GM23338 (cell line): ENCODE measurements around the gene ZNF638. TPM values are rescaled to one million over a fixed set of nuclear protein-coding genes. Genes with fewer than 3 reads are reported as not detected.

Source experiments
- ATAC-seq: fragments of 200-7000 bp; cut with Tn5 transposase; 3 replicates; pipeline ENCODE4 v1.9.1; 2020
- DNase-seq: peaks from one replicate; pipeline ENCODE4 v3.0.0-alpha.2; 2015; ENCODE audit warnings: low spot score
- H2AFZ ChIP-seq: fragments of 200-600 bp; sonication (generic); 2 replicates; pipeline ENCODE4 v1.8.0; 2016; ENCODE audit warnings: antibody characterized with exemption, mild to moderate bottlenecking, moderate library complexity
- H3F3A ChIP-seq: fragments of 200-600 bp; sonication (generic); replicated peaks from 2 replicates; pipeline ENCODE4 v1.8.0; 2017; ENCODE audit warnings: antibody characterized with exemption, mixed run types, low read depth
- H3K27ac ChIP-seq: fragments of 200-600 bp; sonication (generic); 2 replicates; pipeline ENCODE4 v1.6.1; 2016; ENCODE audit warnings: low read depth
- H3K27me3 ChIP-seq: fragments of 200-600 bp; sonication (generic); 2 replicates; pipeline ENCODE4 v1.8.0; 2016; ENCODE audit warnings: mild to moderate bottlenecking, mixed run types, moderate library complexity; ENCODE audit not compliant: insufficient read depth
- H3K36me3 ChIP-seq: fragments of 200-600 bp; sonication (generic); 2 replicates; pipeline ENCODE4 v1.8.0; 2016; ENCODE audit warnings: mild to moderate bottlenecking; ENCODE audit not compliant: insufficient read depth
- H3K4me1 ChIP-seq: fragments of 200-600 bp; sonication (generic); 2 replicates; pipeline ENCODE4 v1.8.0; 2016; ENCODE audit warnings: mild to moderate bottlenecking, moderate library complexity; ENCODE audit not compliant: insufficient read depth
- H3K4me2 ChIP-seq: fragments of 200-600 bp; sonication (generic); 2 replicates; pipeline ENCODE4 v1.7.1; 2017; ENCODE audit warnings: mixed run types
- H3K4me3 ChIP-seq: fragments of 200-600 bp; sonication (generic); 2 replicates; pipeline ENCODE4 v1.6.1; 2016; ENCODE audit warnings: mixed run types
- H3K79me2 ChIP-seq: fragments of 200-600 bp; sonication (generic); replicated peaks from 2 replicates; pipeline ENCODE4 v1.8.0; 2017; ENCODE audit warnings: mild to moderate bottlenecking; ENCODE audit not compliant: insufficient read depth
- H3K9me2 ChIP-seq: fragments of 200-600 bp; sonication (generic); 2 replicates; pipeline ENCODE4 v1.8.0; 2017; ENCODE audit not compliant: insufficient read depth
- H4K20me1 ChIP-seq: fragments of 200-600 bp; sonication (generic); replicated peaks from 2 replicates; pipeline ENCODE4 v1.8.0; 2017; ENCODE audit warnings: mild to moderate bottlenecking; ENCODE audit not compliant: insufficient read depth
- H3K27ac Mint-ChIP-seq: 2 replicates; pipeline ENCODE4 v1.8.0; 2020; ENCODE audit warnings: inconsistent platforms, mild to moderate bottlenecking, moderate library complexity, mixed read lengths
- H3K27me3 Mint-ChIP-seq: 3 replicates; pipeline ENCODE4 v1.8.0; 2022; ENCODE audit warnings: low read depth, mild to moderate bottlenecking, moderate library complexity, mixed read lengths, inconsistent platforms; ENCODE audit not compliant: insufficient read depth, poor library complexity
- H3K36me3 Mint-ChIP-seq: 3 replicates; pipeline ENCODE4 v1.8.0; 2021; ENCODE audit warnings: low read depth, mild to moderate bottlenecking, inconsistent platforms, moderate library complexity, mixed read lengths
- H3K4me1 Mint-ChIP-seq: 3 replicates; pipeline ENCODE4 v1.8.0; 2020; ENCODE audit warnings: mild to moderate bottlenecking, inconsistent platforms, mixed read lengths
- H3K4me3 Mint-ChIP-seq: 3 replicates; pipeline ENCODE4 v1.8.0; 2021; ENCODE audit warnings: moderate library complexity, mild to moderate bottlenecking, inconsistent platforms, mixed read lengths
- H3K9me3 Mint-ChIP-seq: 3 replicates; pipeline ENCODE4 v1.8.0; 2020; ENCODE audit warnings: moderate library complexity, mild to moderate bottlenecking, inconsistent platforms, mixed read lengths
- CREB1 ChIP-seq: fragments of 250-450 bp; sonication (Bioruptor Pico); IDR thresholded peaks from 2 replicates; pipeline ENCODE4 v1.5.0; 2020; ENCODE audit warnings: low read depth, mild to moderate bottlenecking, moderate library complexity
- CTCF ChIP-seq, 2 experiments: fragments of 200-600 bp in 1 of 2; sonication (generic) in 1 of 2; conservative IDR thresholded peaks; 2 replicates each; pipeline versions ENCODE4 v1.5.1 to v1.6.1; 2016 to 2017; ENCODE audit warnings: antibody characterized with exemption in 2 of 2, low read depth in 2 of 2, mild to moderate bottlenecking in 2 of 2, moderate library complexity in 1 of 2
- ETS1 ChIP-seq: IDR thresholded peaks from 2 replicates; pipeline ENCODE4 v1.6.1; 2016; ENCODE audit warnings: antibody characterized with exemption
- EZH2 ChIP-seq: fragments of 200-600 bp; sonication (generic); IDR thresholded peaks from one replicate; pipeline ENCODE4 v1.8.0; 2017; ENCODE audit warnings: antibody characterized with exemption, mild to moderate bottlenecking, low read depth; ENCODE audit not compliant: unreplicated experiment
- EZH2phosphoT487 ChIP-seq: fragments of 200-600 bp; sonication (generic); IDR thresholded peaks from one replicate; pipeline ENCODE4 v1.8.1; 2018; ENCODE audit warnings: antibody characterized with exemption; ENCODE audit not compliant: unreplicated experiment
- JUNB ChIP-seq: IDR thresholded peaks from one replicate; pipeline ENCODE4 v1.6.1; 2016; ENCODE audit warnings: antibody characterized with exemption; ENCODE audit not compliant: unreplicated experiment
- NANOG ChIP-seq: IDR thresholded peaks from 2 replicates; pipeline ENCODE4 v1.6.1; 2016; ENCODE audit warnings: antibody characterized with exemption, borderline replicate concordance
- POLR2AphosphoS5 ChIP-seq: IDR thresholded peaks from 2 replicates; pipeline ENCODE4 v1.6.1; 2016; ENCODE audit warnings: antibody characterized with exemption, low read depth
- REST ChIP-seq: IDR thresholded peaks from one replicate; pipeline ENCODE4 v1.6.1; 2018; ENCODE audit warnings: antibody characterized with exemption; ENCODE audit not compliant: unreplicated experiment
- STAT1 ChIP-seq: IDR thresholded peaks from one replicate; pipeline ENCODE4 v1.6.1; 2016; ENCODE audit warnings: antibody characterized with exemption; ENCODE audit not compliant: unreplicated experiment
- ZNF114 ChIP-seq: fragments of 250-450 bp; sonication (Bioruptor Pico); IDR thresholded peaks from 2 replicates; pipeline ENCODE4 v1.5.0; 2020; ENCODE audit warnings: mild to moderate bottlenecking, moderate library complexity
- ZNF331 ChIP-seq: fragments of 250-450 bp; sonication (Bioruptor Pico); IDR thresholded peaks from 2 replicates; pipeline ENCODE4 v1.5.0; 2020; ENCODE audit warnings: low read depth, mild to moderate bottlenecking, moderate library complexity
- ZNF462 ChIP-seq: fragments of 250-450 bp; sonication (Bioruptor Pico); IDR thresholded peaks from 2 replicates; pipeline ENCODE4 v1.5.0; 2020; ENCODE audit warnings: mild to moderate bottlenecking, moderate library complexity
- polyA plus RNA-seq: library from polyadenylated mRNA; unstranded; fragments of >200 nt; fragmentation: Nextera tagmentation; extraction: Ambion mirVana; gene quantifications from 2 replicates; pipeline ENCODE4 v1.2.1, GENCODE V29; 2016
- total RNA-seq: library from RNA; depleted of rRNA; stranded (reverse); fragments of >200 nt; shearing (Covaris generic); gene quantifications from 2 replicates; pipeline ENCODE4 v1.2.3, GENCODE V29; 2014

ZNF638 gene
- total and polyA plus RNA-seq, 2 experiments from 2014 or later: 185 to 190 TPM

- Histone ChIP-seq H4K20me1 (peaks cover 5% of the 10 kb centered on the region), H3K4me2 (no peak overlapping the region), H3K9me2 (no peaks in the 10 kb centered on the region), H3K4me1 (0 out of 2 replicates have a peak, but pooled peaks cover 4% of the 10 kb centered on the region), H3K27me3 (peaks cover 21% of the 10 kb centered on the region), H2AFZ (no peak overlapping the region), H3K4me3 (no peak overlapping the region), H3F3A (no peaks in the 10 kb centered on the region), H3K27ac (no peak overlapping the region), H3K36me3 (no peaks in the 10 kb centered on the region), H3K79me2 (no peaks in the 10 kb centered on the region)
- Mint-ChIP-seq H3K27me3 (peaks cover 15% of the 10 kb centered on the region), H3K4me3 (no peak overlapping the region), H3K27ac (no peak overlapping the region), H3K4me1 (peaks cover 25% of the 10 kb centered on the region), H3K36me3 (0 out of 3 replicates have a peak, but pooled peaks cover 3% of the 10 kb centered on the region), H3K9me3 (no peaks in the 10 kb centered on the region)
- ATAC-seq: no peak
- DNase-seq: no peak
- no peak for TF ChIP-seq EZH2phosphoT487
- no peak for TF ChIP-seq CTCF (conservative IDR thresholded peaks at IDR 0.05; ENCODE audit: low read depth in 2 of 2)
- no peak for TF ChIP-seq REST
- no peak for TF ChIP-seq JUNB
- no peak for TF ChIP-seq ZNF462
- no peak for TF ChIP-seq ETS1
- no peak for TF ChIP-seq POLR2AphosphoS5
- TF ChIP-seq ZNF114 (CRISPR knock-in tag): no peak
- no peak for TF ChIP-seq STAT1
- TF ChIP-seq EZH2: no peak
- no peak for TF ChIP-seq NANOG
- TF ChIP-seq CREB1 (CRISPR knock-in tag): no peak
- TF ChIP-seq ZNF331 (CRISPR knock-in tag): no peak
Measured at GRCh38 chr2:71472019-71472418, 140.4 kb downstream of the ZNF638 start.
